HepG2 (cell line): ENCODE measurements around the gene SCAF8. TPM values are rescaled to one million over a fixed set of nuclear protein-coding genes. Genes with fewer than 3 reads are reported as not detected.

Experiments
- AGO1 ChIP-seq: fragments of 200-400 bp; formaldehyde crosslinking; IDR thresholded peaks from 2 replicates; pipeline ENCODE4 v1.6.1; 2017; ENCODE audit warnings: mild to moderate bottlenecking, low read depth, low read length, moderate library complexity; ENCODE audit not compliant: poor library complexity, severe bottlenecking
- ATRX ChIP-seq: sonication (generic); formaldehyde crosslinking; IDR thresholded peaks from 2 replicates; pipeline ENCODE4 v1.4.0; 2020; ENCODE audit warnings: missing genetic modification reagents, borderline replicate concordance
- BORCS8-MEF2B ChIP-seq: sonication (generic); formaldehyde crosslinking; IDR thresholded peaks from 2 replicates; pipeline ENCODE4 v1.8.0; 2022; ENCODE audit warnings: mild to moderate bottlenecking, missing genetic modification reagents
- FLYWCH1 ChIP-seq: sonication (generic); formaldehyde crosslinking; IDR thresholded peaks from 2 replicates; pipeline ENCODE4 v1.8.1; 2023; ENCODE audit warnings: mild to moderate bottlenecking, missing genetic modification reagents
- FOXA3 ChIP-seq: IDR thresholded peaks from 2 replicates; pipeline ENCODE4 v1.6.1; 2016; ENCODE audit warnings: missing genetic modification reagents, missing compliant biosample characterization
- GMEB2 ChIP-seq: IDR thresholded peaks from 2 replicates; pipeline ENCODE4 v1.6.1; 2016; ENCODE audit warnings: missing biosample characterization, missing genetic modification reagents, low read depth
- HDAC6 ChIP-seq: fragments of 200-600 bp; sonication (generic); IDR thresholded peaks from 2 replicates; pipeline ENCODE4 v1.7.0; 2017; ENCODE audit warnings: mild to moderate bottlenecking, antibody characterized with exemption, low read length, low read depth
- KDM3A ChIP-seq: IDR thresholded peaks from 2 replicates; pipeline ENCODE4 v1.6.1; 2018; ENCODE audit warnings: low read depth, missing compliant biosample characterization
- MBD4 ChIP-seq: IDR thresholded peaks from 2 replicates; pipeline ENCODE4 v1.6.1; 2012; ENCODE audit warnings: low read length, inconsistent platforms, borderline replicate concordance
- MED13 ChIP-seq: sonication (generic); formaldehyde crosslinking; IDR thresholded peaks from 2 replicates; pipeline ENCODE4 v1.5.0; 2020; ENCODE audit warnings: missing genetic modification reagents
- NFRKB ChIP-seq: fragments of 450-650 bp; IDR thresholded peaks from 2 replicates; pipeline ENCODE4 v1.6.1; 2017
- PCBP2 ChIP-seq: fragments of 200-400 bp; formaldehyde crosslinking; optimal IDR thresholded peaks from 2 replicates; pipeline ENCODE3; 2018; ENCODE audit warnings: low read length, low read depth; ENCODE audit not compliant: poor library complexity, severe bottlenecking
- POLR2AphosphoS5 ChIP-seq: IDR thresholded peaks from 2 replicates; pipeline ENCODE4 v1.6.1; 2012; ENCODE audit warnings: low read depth, low read length
- RNF2 ChIP-seq: fragments of 450-650 bp; conservative IDR thresholded peaks from 2 replicates; pipeline ENCODE4 v1.6.1; 2016; ENCODE audit warnings: low read depth
- STAT5B ChIP-seq: sonication (generic); formaldehyde crosslinking; IDR thresholded peaks from 2 replicates; pipeline ENCODE4 v1.4.0; 2020; ENCODE audit warnings: missing genetic modification reagents
- TBP ChIP-seq: sonication (generic); formaldehyde crosslinking; IDR thresholded peaks from 2 replicates; pipeline ENCODE4 v1.5.0; 2020; ENCODE audit warnings: missing genetic modification reagents
- ZFP36L2 ChIP-seq: sonication (generic); formaldehyde crosslinking; IDR thresholded peaks from 2 replicates; pipeline ENCODE4 v1.4.0; 2020; ENCODE audit warnings: missing genetic modification reagents
- ZFP91 ChIP-seq: sonication (generic); formaldehyde crosslinking; IDR thresholded peaks from 2 replicates; pipeline ENCODE4 v1.9.0; 2022; ENCODE audit warnings: missing genetic modification reagents, mild to moderate bottlenecking, borderline replicate concordance
- ZNF331 ChIP-seq: sonication (generic); formaldehyde crosslinking; IDR thresholded peaks from 2 replicates; pipeline ENCODE4 v1.4.0; 2020; ENCODE audit warnings: missing genetic modification reagents
- ZNF550 ChIP-seq: sonication (generic); formaldehyde crosslinking; IDR thresholded peaks from 2 replicates; pipeline ENCODE4 v1.4.0; 2020; ENCODE audit warnings: mild to moderate bottlenecking, missing genetic modification reagents, borderline replicate concordance
- ZNF7 ChIP-seq: IDR thresholded peaks from 2 replicates; pipeline ENCODE4 v1.6.1; 2016; ENCODE audit warnings: missing biosample characterization, missing genetic modification reagents
- ZNF761 ChIP-seq: sonication (generic); formaldehyde crosslinking; conservative IDR thresholded peaks from 2 replicates; pipeline ENCODE4 v1.4.0; 2020; ENCODE audit warnings: mild to moderate bottlenecking, missing genetic modification reagents
- ZNF766 ChIP-seq: sonication (generic); formaldehyde crosslinking; IDR thresholded peaks from 2 replicates; pipeline ENCODE4 v1.5.0; 2020; ENCODE audit warnings: missing genetic modification reagents, borderline replicate concordance
- polyA plus RNA-seq, 8 experiments: library from polyadenylated mRNA; depleted of rRNA in 3 of 8; stranded (reverse) in 7 of 8; unstranded in 1 of 8; fragments of >200 nt; fragmentation: Illumina TruSeq in 4 of 8; extraction: Trizol in 4 of 8; gene quantifications; 2 replicates each; pipeline versions ENCODE4 v1.2.1 to v1.2.3, GENCODE V29; 2011 to 2016; ENCODE audit warnings: low read depth in 4 of 8, missing spikeins in 1 of 8, mixed read lengths in 1 of 8; ENCODE audit not compliant: insufficient read depth in 1 of 8
- total RNA-seq, 5 experiments: library from RNA; depleted of rRNA; stranded (reverse); fragments of >200 nt; fragmentation: Illumina TruSeq; extraction: Trizol; gene quantifications; 2 replicates each; pipeline ENCODE4 v1.2.3, GENCODE V29; 2016; ENCODE audit warnings: low read depth in 1 of 5
- TF ChIP-seq, protein P1 (sequence below): sonication (generic); formaldehyde crosslinking; IDR thresholded peaks from 2 replicates; pipeline ENCODE4 v1.4.0; 2020; ENCODE audit warnings: low read depth, missing genetic modification reagents

Gene SCAF8
- total and polyA plus RNA-seq, 2 of the 13 experiments (the other 11 are each of a cell fraction or from before 2014, with no cell fraction given) = 15.3 to 40.8 TPM

DNA sequence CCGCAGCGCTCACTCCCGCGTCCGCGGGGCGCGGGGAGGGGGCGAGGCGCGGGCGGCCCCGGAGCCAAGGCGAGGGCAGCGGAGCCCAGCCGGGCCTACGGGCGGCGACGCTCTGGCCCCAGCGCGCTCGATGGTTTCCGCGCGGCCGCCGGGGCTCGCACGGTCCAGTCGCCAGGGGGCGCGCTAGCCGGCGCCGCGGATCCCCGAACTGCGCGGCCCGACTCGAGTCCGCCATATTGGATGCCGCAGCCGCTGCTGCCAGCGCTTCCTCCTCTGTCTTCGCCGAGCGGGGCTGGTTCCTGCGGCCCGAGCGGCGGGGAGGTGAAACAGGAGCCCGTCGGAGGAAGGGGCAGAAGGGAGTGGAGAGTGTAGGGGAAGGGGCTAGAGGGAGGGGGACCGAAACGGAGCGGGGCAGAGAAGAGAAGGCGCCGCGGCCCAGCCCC is at the start of gene SCAF8 (continued):
- TF ChIP-seq GMEB2 (no peak), MBD4 (no peak), MED13 (no peak), ZNF550 (no peak), ZNF331 (CRISPR knock-in tag) (peak; percentile 69), HDAC6 (no peak), ZNF766 (CRISPR knock-in tag) (peak; percentile 97), FOXA3 (CRISPR knock-in tag) (peak; percentile 21; the same call in 1 of the 2 replicates), STAT5B (0 out of 2 replicates have a peak, but pooled peaks have one; percentile 18), FLYWCH1 (CRISPR knock-in tag) (no peak), ZNF761 (CRISPR knock-in tag) (peak; percentile 51; the same call in 1 of the 2 replicates), TBP (no peak; the same call in 1 of the 2 replicates), ZNF7 (CRISPR knock-in tag) (no peak), POLR2AphosphoS5 (peak; percentile 87), NFRKB (peak; percentile 74), PCBP2 (no peak), RNF2 (0 out of 2 replicates have a peak, but pooled peaks have one; percentile 87), BORCS8-MEF2B (CRISPR knock-in tag) (peak; percentile 34), ZFP36L2 (CRISPR knock-in tag) (no peak), AGO1 (no peak), ATRX (CRISPR knock-in tag) (no peak), KDM3A (CRISPR knock-in tag) (peak; percentile 2; the same call in 1 of the 2 replicates), ZFP91 (CRISPR knock-in tag) (no peak)
- TF ChIP-seq, protein P1, sequence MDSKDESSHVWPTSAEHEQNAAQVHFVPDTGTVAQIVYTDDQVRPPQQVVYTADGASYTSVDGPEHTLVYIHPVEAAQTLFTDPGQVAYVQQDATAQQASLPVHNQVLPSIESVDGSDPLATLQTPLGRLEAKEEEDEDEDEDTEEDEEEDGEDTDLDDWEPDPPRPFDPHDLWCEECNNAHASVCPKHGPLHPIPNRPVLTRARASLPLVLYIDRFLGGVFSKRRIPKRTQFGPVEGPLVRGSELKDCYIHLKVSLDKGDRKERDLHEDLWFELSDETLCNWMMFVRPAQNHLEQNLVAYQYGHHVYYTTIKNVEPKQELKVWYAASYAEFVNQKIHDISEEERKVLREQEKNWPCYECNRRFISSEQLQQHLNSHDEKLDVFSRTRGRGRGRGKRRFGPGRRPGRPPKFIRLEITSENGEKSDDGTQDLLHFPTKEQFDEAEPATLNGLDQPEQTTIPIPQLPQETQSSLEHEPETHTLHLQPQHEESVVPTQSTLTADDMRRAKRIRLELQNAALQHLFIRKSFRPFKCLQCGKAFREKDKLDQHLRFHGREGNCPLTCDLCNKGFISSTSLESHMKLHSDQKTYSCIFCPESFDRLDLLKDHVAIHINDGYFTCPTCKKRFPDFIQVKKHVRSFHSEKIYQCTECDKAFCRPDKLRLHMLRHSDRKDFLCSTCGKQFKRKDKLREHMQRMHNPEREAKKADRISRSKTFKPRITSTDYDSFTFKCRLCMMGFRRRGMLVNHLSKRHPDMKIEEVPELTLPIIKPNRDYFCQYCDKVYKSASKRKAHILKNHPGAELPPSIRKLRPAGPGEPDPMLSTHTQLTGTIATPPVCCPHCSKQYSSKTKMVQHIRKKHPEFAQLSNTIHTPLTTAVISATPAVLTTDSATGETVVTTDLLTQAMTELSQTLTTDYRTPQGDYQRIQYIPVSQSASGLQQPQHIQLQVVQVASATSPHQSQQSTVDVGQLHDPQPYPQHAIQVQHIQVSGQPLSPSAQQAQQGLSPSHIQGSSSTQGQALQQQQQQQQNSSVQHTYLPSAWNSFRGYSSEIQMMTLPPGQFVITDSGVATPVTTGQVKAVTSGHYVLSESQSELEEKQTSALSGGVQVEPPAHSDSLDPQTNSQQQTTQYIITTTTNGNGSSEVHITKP (CRISPR knock-in tag) = no peak
